Activated naive CD4-positive, alpha-beta T cell treated with anti-CD3 and anti-CD28 coated beads for 36 hours (primary cell): ENCODE measurements around the gene WDR48. TPM values are rescaled to one million over a fixed set of nuclear protein-coding genes. Genes with fewer than 3 reads are reported as not detected.
A peak's percentile ranks its signal among the peaks of the same experiment; 100 is the strongest.

ENCODE experiments used
- CTCF ChIA-PET: fragments of 350-600 bp; sonication (Branson Sonifier 250); formaldehyde crosslinking; loops from one replicate; lab custom pipeline; 2021; ENCODE audit warnings: antibody characterized with exemption; lab: Charles Lee
- DNase-seq: peaks from one replicate; pipeline ENCODE4 v3.0.0-alpha.2; 2020
- H3K27ac Mint-ChIP-seq: one replicate; pipeline ENCODE4 v1.8.0; 2021; ENCODE audit warnings: mild to moderate bottlenecking, mixed read lengths
- H3K27me3 Mint-ChIP-seq: one replicate; pipeline ENCODE4 v1.8.0; 2021; ENCODE audit warnings: low read depth, mixed read lengths
- H3K36me3 Mint-ChIP-seq: one replicate; pipeline ENCODE4 v1.8.0; 2021; ENCODE audit warnings: low read depth, mixed read lengths
- H3K4me1 Mint-ChIP-seq: one replicate; pipeline ENCODE4 v1.8.0; 2021; ENCODE audit warnings: low read depth, mixed read lengths
- H3K4me3 Mint-ChIP-seq: one replicate; pipeline ENCODE4 v1.8.0; 2021; ENCODE audit warnings: mild to moderate bottlenecking, moderate library complexity, mixed read lengths
- H3K9me3 Mint-ChIP-seq: one replicate; pipeline ENCODE4 v1.8.0; 2021; ENCODE audit warnings: mixed read lengths
- intact Hi-C: fragments of 100-400 bp; cut with micrococcal nuclease; formaldehyde crosslinking; loops from one replicate; pipeline ENCODE4 v1.15.1; 2023
- total RNA-seq, 2 experiments: library from RNA; stranded (reverse); gene quantifications; one replicate each; pipeline ENCODE4 v1.2.3, GENCODE V29; 2021

Gene WDR48
- total RNA-seq, 2 experiments from 2014 or later: 32.3 to 32.9 TPM

- no peaks in the 10 kb centered on the region for H3K9me3 Mint-ChIP-seq
- DNase-seq: no peak
- intact Hi-C loops: no loop called here
- H3K27ac Mint-ChIP-seq: no peak overlapping the region
- no peaks in the 10 kb centered on the region for H3K27me3 Mint-ChIP-seq
- no peak overlapping the region for H3K4me3 Mint-ChIP-seq
- no peaks in the 10 kb centered on the region for H3K36me3 Mint-ChIP-seq
- CTCF ChIA-PET: interaction anchor here (0.6 to 1.8 kb wide), 2 partner anchors 54 to 174 kb away, joined by 3 to 5 read pairs; no protein-coding TSS in a partner anchor
- H3K4me1 Mint-ChIP-seq: no peaks in the 10 kb centered on the region
Observed at GRCh38 chr3:39114456-39114855, 62.6 kb downstream of the WDR48 start.

- Mint-ChIP-seq H3K36me3 (no peaks in the 10 kb centered on the region), H3K4me3 (no peak overlapping the region), H3K27me3 (no peaks in the 10 kb centered on the region), H3K4me1 (no peaks in the 10 kb centered on the region), H3K9me3 (no peaks in the 10 kb centered on the region), H3K27ac (no peak overlapping the region)
- CTCF ChIA-PET: interaction anchor here (0.6 to 2.4 kb wide), 6 partner anchors 11 to 262 kb away, joined by 3 to 11 read pairs (median 4); no protein-coding TSS in a partner anchor
- intact Hi-C loops: no loop called here
- DNase-seq: no peak
Observed at GRCh38 chr3:39115870-39116269, 64.1 kb downstream of the WDR48 start.

GRCh38 chr3:39118079-39118478 lies 66.3 kb downstream of the WDR48 start:
- Mint-ChIP-seq H3K27me3 (no peaks in the 10 kb centered on the region), H3K36me3 (no peaks in the 10 kb centered on the region), H3K4me1 (no peaks in the 10 kb centered on the region), H3K4me3 (no peak overlapping the region), H3K27ac (no peak overlapping the region), H3K9me3 (no peaks in the 10 kb centered on the region)
- CTCF ChIA-PET: interaction anchor here (1.0 to 2.4 kb wide), 5 partner anchors 9 to 174 kb away, joined by 3 to 11 read pairs (median 6); no protein-coding TSS in a partner anchor
- intact Hi-C loops: no loop called here
- no peak for DNase-seq

- no peaks in the 10 kb centered on the region for H3K27me3 Mint-ChIP-seq
- no peak overlapping the region for H3K4me3 Mint-ChIP-seq
- intact Hi-C loops: no loop called here
- H3K4me1 Mint-ChIP-seq: no peaks in the 10 kb centered on the region
- DNase-seq: no peak
- no peak overlapping the region for H3K27ac Mint-ChIP-seq
- CTCF ChIA-PET: interaction anchor here (0.6 to 1.6 kb wide), 4 partner anchors 9 to 173 kb away, joined by 3 to 9 read pairs (median 4); no protein-coding TSS in a partner anchor
- H3K9me3 Mint-ChIP-seq: no peaks in the 10 kb centered on the region
- H3K36me3 Mint-ChIP-seq: no peaks in the 10 kb centered on the region
Observed at GRCh38 chr3:39118931-39119660, 67.3 kb downstream of the WDR48 start.

GRCh38 chr3:39121621-39122020 lies 69.8 kb downstream of the WDR48 start:
- Mint-ChIP-seq H3K4me1 (peaks cover under 1% of the 10 kb centered on the region), H3K4me3 (no peak overlapping the region), H3K36me3 (no peaks in the 10 kb centered on the region), H3K27ac (no peak overlapping the region), H3K9me3 (no peaks in the 10 kb centered on the region), H3K27me3 (no peaks in the 10 kb centered on the region)
- intact Hi-C loops: no loop called here
- no peak for DNase-seq
- CTCF ChIA-PET: interaction anchor here (9.3 kb wide), 1 partner anchor 168 kb away, joined by 169 read pairs; no protein-coding TSS in a partner anchor

GRCh38 chr3:39122813-39123212 lies 71.0 kb downstream of the WDR48 start:
- Mint-ChIP-seq H3K27ac (no peak overlapping the region), H3K27me3 (no peaks in the 10 kb centered on the region), H3K9me3 (no peaks in the 10 kb centered on the region), H3K36me3 (no peaks in the 10 kb centered on the region), H3K4me3 (no peak overlapping the region), H3K4me1 (peaks cover 11% of the 10 kb centered on the region)
- DNase-seq: no peak
- intact Hi-C loops: no loop called here
- CTCF ChIA-PET: interaction anchor here (9.3 kb wide), 1 partner anchor 167 kb away, joined by 169 read pairs; no protein-coding TSS in a partner anchor

GRCh38 chr3:39124876-39125840 lies 73.3 kb downstream of the WDR48 start:
- H3K27ac Mint-ChIP-seq: no peak overlapping the region
- H3K4me1 Mint-ChIP-seq: peaks cover 18% of the 10 kb centered on the region
- intact Hi-C loops: no loop called here
- H3K4me3 Mint-ChIP-seq: no peak overlapping the region
- no peaks in the 10 kb centered on the region for H3K36me3 Mint-ChIP-seq
- no peaks in the 10 kb centered on the region for H3K9me3 Mint-ChIP-seq
- no peaks in the 10 kb centered on the region for H3K27me3 Mint-ChIP-seq
- DNase-seq: no peak
- CTCF ChIA-PET: interaction anchor here (1.1 to 9.3 kb wide), 6 partner anchors 66 to 165 kb away, joined by 3 to 169 read pairs (median 4); partner anchors contain the start of gene XIRP1

- H3K4me3 Mint-ChIP-seq: no peak overlapping the region
- intact Hi-C loops: loop anchor here (1.0 kb wide), 3 partner anchors 58 to 162 kb away; no protein-coding TSS in a partner anchor
- H3K27ac Mint-ChIP-seq: no peak overlapping the region
- no peaks in the 10 kb centered on the region for H3K9me3 Mint-ChIP-seq
- no peaks in the 10 kb centered on the region for H3K27me3 Mint-ChIP-seq
- H3K4me1 Mint-ChIP-seq: peaks cover 18% of the 10 kb centered on the region
- H3K36me3 Mint-ChIP-seq: no peaks in the 10 kb centered on the region
- DNase-seq: no peak
- CTCF ChIA-PET: interaction anchor here (0.6 to 9.3 kb wide), 19 partner anchors 9 to 252 kb away, joined by 3 to 169 read pairs (median 5); partner anchors contain the start of gene XIRP1
Observed at GRCh38 chr3:39125841-39126500, 74.2 kb downstream of the WDR48 start.

- Mint-ChIP-seq H3K27ac (no peak overlapping the region), H3K36me3 (no peaks in the 10 kb centered on the region), H3K9me3 (no peaks in the 10 kb centered on the region), H3K27me3 (no peaks in the 10 kb centered on the region), H3K4me3 (no peak overlapping the region), H3K4me1 (peaks cover 18% of the 10 kb centered on the region)
- DNase-seq: peak; percentile 80
- CTCF ChIA-PET: interaction anchor here (0.7 to 9.3 kb wide), 25 partner anchors 9 to 251 kb away, joined by 3 to 169 read pairs (median 5); partner anchors contain the start of genes GORASP1, TTC21A and XIRP1
- intact Hi-C loops: loop anchor here (1.0 kb wide), 3 partner anchors 58 to 162 kb away; no protein-coding TSS in a partner anchor
Observed at GRCh38 chr3:39126532-39127071, 74.8 kb downstream of the WDR48 start.

- no peak overlapping the region for H3K4me3 Mint-ChIP-seq
- intact Hi-C loops: no loop called here
- H3K36me3 Mint-ChIP-seq: no peaks in the 10 kb centered on the region
- peaks cover 18% of the 10 kb centered on the region for H3K4me1 Mint-ChIP-seq
- H3K27me3 Mint-ChIP-seq: no peaks in the 10 kb centered on the region
- CTCF ChIA-PET: interaction anchor here (0.7 to 9.3 kb wide), 28 partner anchors 8 to 251 kb away, joined by 3 to 169 read pairs (median 4); partner anchors contain the start of genes GORASP1, TTC21A and XIRP1
- no peak for DNase-seq
- H3K9me3 Mint-ChIP-seq: no peaks in the 10 kb centered on the region
- peak overlapping the region; percentile 30 for H3K27ac Mint-ChIP-seq
Observed at GRCh38 chr3:39127269-39127907, 75.6 kb downstream of the WDR48 start.

GRCh38 chr3:39127908-39128304 lies 76.1 kb downstream of the WDR48 start:
- Mint-ChIP-seq H3K4me1 (peaks cover 18% of the 10 kb centered on the region), H3K27me3 (no peaks in the 10 kb centered on the region), H3K9me3 (no peaks in the 10 kb centered on the region), H3K36me3 (no peaks in the 10 kb centered on the region), H3K27ac (no peak overlapping the region), H3K4me3 (no peak overlapping the region)
- DNase-seq: no peak
- CTCF ChIA-PET: interaction anchor here (1.0 to 9.3 kb wide), 13 partner anchors 9 to 250 kb away, joined by 3 to 169 read pairs (median 6); partner anchors contain the start of genes GORASP1, TTC21A and XIRP1
- intact Hi-C loops: loop anchor here (2.0 kb wide), 1 partner anchor 27 kb away; no protein-coding TSS in a partner anchor
